HepG2 (cell line): ENCODE measurements around the gene TUBB4B. TPM values are rescaled to one million over a fixed set of nuclear protein-coding genes. Genes with fewer than 3 reads are reported as not detected.
A peak's percentile ranks its signal among the peaks of the same experiment; 100 is the strongest.

Experiments used
- AGO2 ChIP-seq: fragments of 200-400 bp; formaldehyde crosslinking; optimal IDR thresholded peaks from 2 replicates; pipeline ENCODE3; 2017; ENCODE audit warnings: mild to moderate bottlenecking, low read depth, low read length, moderate library complexity
- FOXJ3 ChIP-seq: sonication (generic); formaldehyde crosslinking; IDR thresholded peaks from 2 replicates; pipeline ENCODE4 v1.4.0; 2020; ENCODE audit warnings: missing genetic modification reagents, mild to moderate bottlenecking, borderline replicate concordance
- MEF2D ChIP-seq: sonication (generic); formaldehyde crosslinking; IDR thresholded peaks from 2 replicates; pipeline ENCODE4 v1.5.1; 2020; ENCODE audit warnings: mild to moderate bottlenecking, missing genetic modification reagents
- PRDM4 ChIP-seq: sonication (generic); formaldehyde crosslinking; IDR thresholded peaks from 2 replicates; pipeline ENCODE4 v1.9.0; 2021; ENCODE audit warnings: missing genetic modification reagents, borderline replicate concordance
- STAT6 ChIP-seq: sonication (generic); formaldehyde crosslinking; IDR thresholded peaks from 2 replicates; pipeline ENCODE4 v1.4.0; 2020; ENCODE audit warnings: missing genetic modification reagents, mild to moderate bottlenecking, borderline replicate concordance
- TAF1 ChIP-seq: sonication (generic); formaldehyde crosslinking; IDR thresholded peaks from 2 replicates; pipeline ENCODE4 v1.4.0; 2020; ENCODE audit warnings: missing genetic modification reagents
- ZBTB1 ChIP-seq: sonication (generic); formaldehyde crosslinking; IDR thresholded peaks from 2 replicates; pipeline ENCODE4 v1.4.0; 2020; ENCODE audit warnings: missing genetic modification reagents, borderline replicate concordance
- ZBTB3 ChIP-seq: sonication (generic); formaldehyde crosslinking; IDR thresholded peaks from 2 replicates; pipeline ENCODE4 v1.4.0; 2020; ENCODE audit warnings: low read depth, mild to moderate bottlenecking, moderate library complexity, missing genetic modification reagents, borderline replicate concordance
- ZBTB33 ChIP-seq: sonication (generic); formaldehyde crosslinking; IDR thresholded peaks from 2 replicates; pipeline ENCODE4 v1.4.0; 2020; ENCODE audit warnings: missing genetic modification reagents
- ZBTB38 ChIP-seq: sonication (generic); formaldehyde crosslinking; IDR thresholded peaks from 2 replicates; pipeline ENCODE4 v1.5.1; 2020; ENCODE audit warnings: mild to moderate bottlenecking, missing genetic modification reagents
- ZNF674 ChIP-seq: sonication (generic); formaldehyde crosslinking; IDR thresholded peaks from 2 replicates; pipeline ENCODE4 v1.5.0; 2020; ENCODE audit warnings: low read depth, mild to moderate bottlenecking, missing genetic modification reagents
- ZSCAN5A ChIP-seq: sonication (generic); formaldehyde crosslinking; IDR thresholded peaks from 2 replicates; pipeline ENCODE4 v1.8.0; 2022; ENCODE audit warnings: mild to moderate bottlenecking, missing genetic modification reagents, borderline replicate concordance
- polyA plus RNA-seq, 8 experiments: library from polyadenylated mRNA; depleted of rRNA in 3 of 8; stranded (reverse) in 7 of 8; unstranded in 1 of 8; fragments of >200 nt; fragmentation: Illumina TruSeq in 4 of 8; extraction: Trizol in 4 of 8; gene quantifications; 2 replicates each; pipeline versions ENCODE4 v1.2.1 to v1.2.3, GENCODE V29; 2011 to 2016; ENCODE audit warnings: low read depth in 4 of 8, missing spikeins in 1 of 8, mixed read lengths in 1 of 8; ENCODE audit not compliant: insufficient read depth in 1 of 8
- total RNA-seq, 5 experiments: library from RNA; depleted of rRNA; stranded (reverse); fragments of >200 nt; fragmentation: Illumina TruSeq; extraction: Trizol; gene quantifications; 2 replicates each; pipeline ENCODE4 v1.2.3, GENCODE V29; 2016; ENCODE audit warnings: low read depth in 1 of 5

The TUBB4B gene
- total and polyA plus RNA-seq, 2 of the 13 experiments (the other 11 are each of a cell fraction or from before 2014, with no cell fraction given), result 182 to 412 TPM

DNA sequence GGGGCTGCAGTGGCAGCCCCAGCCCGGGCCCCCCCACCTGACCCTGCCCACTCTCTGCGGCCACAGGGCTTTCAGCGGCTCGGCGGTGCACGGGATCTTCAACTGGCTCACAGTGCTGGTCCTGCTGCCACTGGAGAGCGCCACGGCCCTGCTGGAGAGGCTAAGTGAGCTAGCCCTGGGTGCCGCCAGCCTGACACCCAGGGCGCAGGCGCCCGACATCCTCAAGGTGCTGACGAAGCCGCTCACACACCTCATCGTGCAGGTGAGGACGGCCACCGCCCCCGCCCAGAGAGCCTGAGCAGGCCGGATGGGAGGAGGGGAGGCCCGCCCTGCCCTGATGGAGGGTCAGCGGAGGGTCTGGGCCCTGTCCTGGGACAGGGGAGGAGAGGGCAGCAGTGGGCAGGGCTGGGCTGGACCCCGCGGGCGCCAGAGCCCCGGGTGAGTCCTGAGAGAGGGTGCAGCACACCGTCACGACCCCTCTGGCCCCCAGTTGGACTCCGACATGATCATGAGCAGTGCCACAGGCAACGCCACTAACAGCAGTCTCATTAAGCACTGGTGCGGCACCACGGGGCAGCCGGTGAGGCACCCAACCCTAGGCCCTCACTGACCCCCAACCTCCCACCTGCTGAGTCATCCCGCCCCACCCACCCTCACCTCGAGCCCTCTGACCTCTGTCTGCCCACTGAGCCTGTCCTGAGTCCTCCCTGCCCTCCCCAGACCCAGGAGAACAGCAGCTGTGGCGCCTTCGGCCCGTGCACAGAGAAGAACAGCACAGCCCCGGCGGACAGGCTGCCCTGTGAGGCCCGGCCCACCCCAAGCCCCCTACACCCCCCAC lies 7.7 kb upstream of the TUBB4B start (continued):
- TF ChIP-seq ZBTB33 (CRISPR knock-in tag) (peak; percentile 90), ZBTB38 (CRISPR knock-in tag) (peak; percentile 58; the same call in 1 of the 2 replicates), STAT6 (CRISPR knock-in tag) (no peak), ZSCAN5A (CRISPR knock-in tag) (no peak), MEF2D (no peak), PRDM4 (CRISPR knock-in tag) (no peak), ZBTB1 (CRISPR knock-in tag) (no peak), FOXJ3 (no peak), ZNF674 (no peak), ZBTB3 (no peak), TAF1 (0 out of 2 replicates have a peak, but pooled peaks have one; percentile 6), AGO2 (peak; percentile 29)
